Measurements from ENCODE around the gene S100Z. TPM values are rescaled to one million over a fixed set of nuclear protein-coding genes. Genes with fewer than 3 reads are reported as not detected.

S100Z gene
- total and polyA plus RNA-seq, 9 of the 15 experiments (the other 6 are each of a cell fraction or from before 2014, with no cell fraction given) = 0.15 to 0.42 (median 0.20) TPM; not detected in 6

GRCh38 chr5:76849419-76850291 lies at the start of gene S100Z (continued):
- TF ChIP-seq SRF (CRISPR knock-in tag; IDR thresholded peaks at IDR 0.05) (peak in 1 of 2 experiments; percentile 10; a peak in 1 of 4 replicates), CC2D1A (IDR thresholded peaks at IDR 0.05) (peak; percentile 91), RBM25 (IDR thresholded peaks at IDR 0.05; ENCODE audit: low read depth, low read length, severe bottlenecking) (no peak), BCLAF1 (IDR thresholded peaks at IDR 0.05; ENCODE audit: borderline replicate concordance in 1 of 2, control insufficient read depth in 1 of 2, low read depth in 2 of 2, low read length in 1 of 2) (no peak), UBTF (IDR thresholded peaks at IDR 0.05; ENCODE audit: borderline replicate concordance in 1 of 2, low read depth in 2 of 2, low read length in 2 of 2) (no peak), XRCC4 (IDR thresholded peaks at IDR 0.05; ENCODE audit: extremely low read depth, insufficient read depth, insufficient read length) (no peak), MECOM (CRISPR knock-in tag; IDR thresholded peaks at IDR 0.05) (no peak; the same call in 1 of the 2 replicates), ELF1 (tag; IDR thresholded peaks at IDR 0.05) (peak; percentile 60), ZNF197 (CRISPR knock-in tag; IDR thresholded peaks at IDR 0.05; ENCODE audit: low read depth) (0 out of 2 replicates have a peak, but pooled peaks have one; percentile 41), RBM39 (optimal IDR thresholded peaks at IDR 0.05; ENCODE audit: low read depth, low read length) (no peak), RAD51 (IDR thresholded peaks at IDR 0.05; ENCODE audit: borderline replicate concordance, low read depth) (peak; percentile 23; the same call in 1 of the 2 replicates), NKRF (IDR thresholded peaks at IDR 0.05; ENCODE audit: borderline replicate concordance) (no peak), CBX1 (IDR thresholded peaks at IDR 0.05; ENCODE audit: low read depth) (no peak), TAF9B (IDR thresholded peaks at IDR 0.05; ENCODE audit: partially characterized antibody) (no peak), NFRKB (IDR thresholded peaks at IDR 0.05; ENCODE audit: low read depth) (no peak; the same call in none of the 2 replicates), PHB2 (IDR thresholded peaks at IDR 0.05; ENCODE audit: low read depth) (peak; percentile 84; the same call in 1 of the 2 replicates), NR2F6 (CRISPR knock-in tag; IDR thresholded peaks at IDR 0.05) (no peak), ZNF253 (CRISPR knock-in tag; conservative IDR thresholded peaks at IDR 0.05) (no peak)
